GM23338 (cell line): ENCODE results near the gene CSF1R. TPM values are rescaled to one million over a fixed set of nuclear protein-coding genes. Genes with fewer than 3 reads are reported as not detected.

Experiments
- ATAC-seq: fragments of 200-7000 bp; cut with Tn5 transposase; 3 replicates; pipeline ENCODE4 v1.9.1; 2020
- DNase-seq: peaks from one replicate; pipeline ENCODE4 v3.0.0-alpha.2; 2015; ENCODE audit warnings: low spot score
- H2AFZ ChIP-seq: fragments of 200-600 bp; sonication (generic); 2 replicates; pipeline ENCODE4 v1.8.0; 2016; ENCODE audit warnings: antibody characterized with exemption, mild to moderate bottlenecking, moderate library complexity
- H3F3A ChIP-seq: fragments of 200-600 bp; sonication (generic); replicated peaks from 2 replicates; pipeline ENCODE4 v1.8.0; 2017; ENCODE audit warnings: antibody characterized with exemption, mixed run types, low read depth
- H3K27ac ChIP-seq: fragments of 200-600 bp; sonication (generic); 2 replicates; pipeline ENCODE4 v1.6.1; 2016; ENCODE audit warnings: low read depth
- H3K27me3 ChIP-seq: fragments of 200-600 bp; sonication (generic); 2 replicates; pipeline ENCODE4 v1.8.0; 2016; ENCODE audit warnings: mild to moderate bottlenecking, mixed run types, moderate library complexity; ENCODE audit not compliant: insufficient read depth
- H3K36me3 ChIP-seq: fragments of 200-600 bp; sonication (generic); 2 replicates; pipeline ENCODE4 v1.8.0; 2016; ENCODE audit warnings: mild to moderate bottlenecking; ENCODE audit not compliant: insufficient read depth
- H3K4me1 ChIP-seq: fragments of 200-600 bp; sonication (generic); 2 replicates; pipeline ENCODE4 v1.8.0; 2016; ENCODE audit warnings: mild to moderate bottlenecking, moderate library complexity; ENCODE audit not compliant: insufficient read depth
- H3K4me2 ChIP-seq: fragments of 200-600 bp; sonication (generic); 2 replicates; pipeline ENCODE4 v1.7.1; 2017; ENCODE audit warnings: mixed run types
- H3K4me3 ChIP-seq: fragments of 200-600 bp; sonication (generic); 2 replicates; pipeline ENCODE4 v1.6.1; 2016; ENCODE audit warnings: mixed run types
- H3K79me2 ChIP-seq: fragments of 200-600 bp; sonication (generic); replicated peaks from 2 replicates; pipeline ENCODE4 v1.8.0; 2017; ENCODE audit warnings: mild to moderate bottlenecking; ENCODE audit not compliant: insufficient read depth
- H3K9me2 ChIP-seq: fragments of 200-600 bp; sonication (generic); 2 replicates; pipeline ENCODE4 v1.8.0; 2017; ENCODE audit not compliant: insufficient read depth
- H4K20me1 ChIP-seq: fragments of 200-600 bp; sonication (generic); replicated peaks from 2 replicates; pipeline ENCODE4 v1.8.0; 2017; ENCODE audit warnings: mild to moderate bottlenecking; ENCODE audit not compliant: insufficient read depth
- H3K27ac Mint-ChIP-seq: 2 replicates; pipeline ENCODE4 v1.8.0; 2020; ENCODE audit warnings: inconsistent platforms, mild to moderate bottlenecking, moderate library complexity, mixed read lengths
- H3K27me3 Mint-ChIP-seq: 3 replicates; pipeline ENCODE4 v1.8.0; 2022; ENCODE audit warnings: low read depth, mild to moderate bottlenecking, moderate library complexity, mixed read lengths, inconsistent platforms; ENCODE audit not compliant: insufficient read depth, poor library complexity
- H3K36me3 Mint-ChIP-seq: 3 replicates; pipeline ENCODE4 v1.8.0; 2021; ENCODE audit warnings: low read depth, mild to moderate bottlenecking, inconsistent platforms, moderate library complexity, mixed read lengths
- H3K4me1 Mint-ChIP-seq: 3 replicates; pipeline ENCODE4 v1.8.0; 2020; ENCODE audit warnings: mild to moderate bottlenecking, inconsistent platforms, mixed read lengths
- H3K4me3 Mint-ChIP-seq: 3 replicates; pipeline ENCODE4 v1.8.0; 2021; ENCODE audit warnings: moderate library complexity, mild to moderate bottlenecking, inconsistent platforms, mixed read lengths
- H3K9me3 Mint-ChIP-seq: 3 replicates; pipeline ENCODE4 v1.8.0; 2020; ENCODE audit warnings: moderate library complexity, mild to moderate bottlenecking, inconsistent platforms, mixed read lengths
- EZH2 ChIP-seq: fragments of 200-600 bp; sonication (generic); IDR thresholded peaks from one replicate; pipeline ENCODE4 v1.8.0; 2017; ENCODE audit warnings: antibody characterized with exemption, mild to moderate bottlenecking, low read depth; ENCODE audit not compliant: unreplicated experiment
- POLR2AphosphoS5 ChIP-seq: IDR thresholded peaks from 2 replicates; pipeline ENCODE4 v1.6.1; 2016; ENCODE audit warnings: antibody characterized with exemption, low read depth
- ZNF331 ChIP-seq: fragments of 250-450 bp; sonication (Bioruptor Pico); IDR thresholded peaks from 2 replicates; pipeline ENCODE4 v1.5.0; 2020; ENCODE audit warnings: low read depth, mild to moderate bottlenecking, moderate library complexity
- polyA plus RNA-seq: library from polyadenylated mRNA; unstranded; fragments of >200 nt; fragmentation: Nextera tagmentation; extraction: Ambion mirVana; gene quantifications from 2 replicates; pipeline ENCODE4 v1.2.1, GENCODE V29; 2016
- total RNA-seq: library from RNA; depleted of rRNA; stranded (reverse); fragments of >200 nt; shearing (Covaris generic); gene quantifications from 2 replicates; pipeline ENCODE4 v1.2.3, GENCODE V29; 2014
- TF ChIP-seq, protein P1 (sequence below): fragments of 250-450 bp; sonication (Bioruptor Pico); IDR thresholded peaks from 2 replicates; pipeline ENCODE4 v1.5.0; 2020; ENCODE audit warnings: mild to moderate bottlenecking, moderate library complexity
- TF ChIP-seq, protein P2 (sequence below): IDR thresholded peaks from one replicate; pipeline ENCODE4 v1.6.1; 2018; ENCODE audit warnings: antibody characterized with exemption; ENCODE audit not compliant: unreplicated experiment
- TF ChIP-seq, protein P3 (sequence below): IDR thresholded peaks from 2 replicates; pipeline ENCODE4 v1.6.1; 2016; ENCODE audit warnings: antibody characterized with exemption

Gene CSF1R
- total and polyA plus RNA-seq, 2 experiments from 2014 or later = 0.21 TPM; not detected in 1

DNA sequence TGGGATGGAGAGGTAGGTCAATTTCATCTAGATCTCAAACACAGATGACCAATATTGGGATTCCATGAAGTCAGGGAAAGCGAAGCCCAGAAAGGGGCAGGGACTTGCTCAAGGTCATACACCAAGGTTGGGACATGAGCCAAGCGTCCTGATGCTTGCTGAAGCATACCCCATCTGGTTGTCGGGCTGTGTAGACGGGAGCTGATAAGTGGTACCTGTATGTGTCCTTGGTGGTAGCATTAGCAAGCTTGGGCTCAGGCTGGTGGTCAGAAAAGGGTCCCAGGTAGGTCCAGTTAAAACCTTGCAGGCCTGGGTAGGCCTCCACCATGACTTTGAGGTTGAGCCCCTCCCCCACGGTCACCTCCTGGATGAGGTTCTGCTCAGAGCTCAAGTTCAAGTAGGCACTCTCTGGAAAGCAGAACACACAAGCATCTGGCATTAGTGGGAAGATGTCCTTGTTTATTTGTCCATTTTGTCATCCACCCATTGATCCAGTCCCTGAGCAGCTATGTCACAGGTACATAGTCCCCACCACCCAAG is 13.2 kb downstream of the CSF1R start:
- no peaks in the 10 kb centered on the region for H4K20me1 ChIP-seq
- Mint-ChIP-seq H3K4me3 (no peak overlapping the region), H3K27me3 (peaks cover 3% of the 10 kb centered on the region), H3K36me3 (no peaks in the 10 kb centered on the region), H3K9me3 (no peaks in the 10 kb centered on the region), H3K4me1 (no peaks in the 10 kb centered on the region), H3K27ac (no peak overlapping the region)
- DNase-seq = no peak
- no peak overlapping the region for H3K4me2 ChIP-seq
- no peaks in the 10 kb centered on the region for H3K36me3 ChIP-seq
- H3K27ac ChIP-seq = no peak overlapping the region
- peaks cover 4% of the 10 kb centered on the region; the same call in 1 of the 2 replicates for H3K9me2 ChIP-seq
- H3K27me3 ChIP-seq = no peaks in the 10 kb centered on the region
- H2AFZ ChIP-seq = no peak overlapping the region
- no peaks in the 10 kb centered on the region for H3K4me1 ChIP-seq
- H3F3A ChIP-seq = no peaks in the 10 kb centered on the region
- no peak for TF ChIP-seq ZNF331
- TF ChIP-seq, protein P1, sequence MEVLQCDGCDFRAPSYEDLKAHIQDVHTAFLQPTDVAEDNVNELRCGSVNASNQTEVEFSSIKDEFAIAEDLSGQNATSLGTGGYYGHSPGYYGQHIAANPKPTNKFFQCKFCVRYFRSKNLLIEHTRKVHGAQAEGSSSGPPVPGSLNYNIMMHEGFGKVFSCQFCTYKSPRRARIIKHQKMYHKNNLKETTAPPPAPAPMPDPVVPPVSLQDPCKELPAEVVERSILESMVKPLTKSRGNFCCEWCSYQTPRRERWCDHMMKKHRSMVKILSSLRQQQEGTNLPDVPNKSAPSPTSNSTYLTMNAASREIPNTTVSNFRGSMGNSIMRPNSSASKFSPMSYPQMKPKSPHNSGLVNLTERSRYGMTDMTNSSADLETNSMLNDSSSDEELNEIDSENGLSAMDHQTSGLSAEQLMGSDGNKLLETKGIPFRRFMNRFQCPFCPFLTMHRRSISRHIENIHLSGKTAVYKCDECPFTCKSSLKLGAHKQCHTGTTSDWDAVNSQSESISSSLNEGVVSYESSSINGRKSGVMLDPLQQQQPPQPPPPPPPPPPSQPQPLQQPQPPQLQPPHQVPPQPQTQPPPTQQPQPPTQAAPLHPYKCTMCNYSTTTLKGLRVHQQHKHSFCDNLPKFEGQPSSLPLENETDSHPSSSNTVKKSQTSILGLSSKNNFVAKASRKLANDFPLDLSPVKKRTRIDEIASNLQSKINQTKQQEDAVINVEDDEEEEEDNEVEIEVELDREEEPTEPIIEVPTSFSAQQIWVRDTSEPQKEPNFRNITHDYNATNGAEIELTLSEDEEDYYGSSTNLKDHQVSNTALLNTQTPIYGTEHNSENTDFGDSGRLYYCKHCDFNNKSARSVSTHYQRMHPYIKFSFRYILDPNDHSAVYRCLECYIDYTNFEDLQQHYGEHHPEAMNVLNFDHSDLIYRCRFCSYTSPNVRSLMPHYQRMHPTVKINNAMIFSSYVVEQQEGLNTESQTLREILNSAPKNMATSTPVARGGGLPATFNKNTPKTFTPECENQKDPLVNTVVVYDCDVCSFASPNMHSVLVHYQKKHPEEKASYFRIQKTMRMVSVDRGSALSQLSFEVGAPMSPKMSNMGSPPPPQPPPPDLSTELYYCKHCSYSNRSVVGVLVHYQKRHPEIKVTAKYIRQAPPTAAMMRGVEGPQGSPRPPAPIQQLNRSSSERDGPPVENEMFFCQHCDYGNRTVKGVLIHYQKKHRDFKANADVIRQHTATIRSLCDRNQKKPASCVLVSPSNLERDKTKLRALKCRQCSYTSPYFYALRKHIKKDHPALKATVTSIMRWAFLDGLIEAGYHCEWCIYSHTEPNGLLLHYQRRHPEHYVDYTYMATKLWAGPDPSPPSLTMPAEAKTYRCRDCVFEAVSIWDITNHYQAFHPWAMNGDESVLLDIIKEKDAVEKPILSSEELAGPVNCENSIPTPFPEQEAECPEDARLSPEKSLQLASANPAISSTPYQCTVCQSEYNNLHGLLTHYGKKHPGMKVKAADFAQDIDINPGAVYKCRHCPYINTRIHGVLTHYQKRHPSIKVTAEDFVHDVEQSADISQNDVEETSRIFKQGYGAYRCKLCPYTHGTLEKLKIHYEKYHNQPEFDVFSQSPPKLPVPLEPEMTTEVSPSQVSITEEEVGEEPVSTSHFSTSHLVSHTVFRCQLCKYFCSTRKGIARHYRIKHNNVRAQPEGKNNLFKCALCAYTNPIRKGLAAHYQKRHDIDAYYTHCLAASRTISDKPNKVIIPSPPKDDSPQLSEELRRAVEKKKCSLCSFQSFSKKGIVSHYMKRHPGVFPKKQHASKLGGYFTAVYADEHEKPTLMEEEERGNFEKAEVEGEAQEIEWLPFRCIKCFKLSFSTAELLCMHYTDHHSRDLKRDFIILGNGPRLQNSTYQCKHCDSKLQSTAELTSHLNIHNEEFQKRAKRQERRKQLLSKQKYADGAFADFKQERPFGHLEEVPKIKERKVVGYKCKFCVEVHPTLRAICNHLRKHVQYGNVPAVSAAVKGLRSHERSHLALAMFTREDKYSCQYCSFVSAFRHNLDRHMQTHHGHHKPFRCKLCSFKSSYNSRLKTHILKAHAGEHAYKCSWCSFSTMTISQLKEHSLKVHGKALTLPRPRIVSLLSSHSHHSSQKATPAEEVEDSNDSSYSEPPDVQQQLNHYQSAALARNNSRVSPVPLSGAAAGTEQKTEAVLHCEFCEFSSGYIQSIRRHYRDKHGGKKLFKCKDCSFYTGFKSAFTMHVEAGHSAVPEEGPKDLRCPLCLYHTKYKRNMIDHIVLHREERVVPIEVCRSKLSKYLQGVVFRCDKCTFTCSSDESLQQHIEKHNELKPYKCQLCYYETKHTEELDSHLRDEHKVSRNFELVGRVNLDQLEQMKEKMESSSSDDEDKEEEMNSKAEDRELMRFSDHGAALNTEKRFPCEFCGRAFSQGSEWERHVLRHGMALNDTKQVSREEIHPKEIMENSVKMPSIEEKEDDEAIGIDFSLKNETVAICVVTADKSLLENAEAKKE (CRISPR knock-in tag) = no peak
- TF ChIP-seq POLR2AphosphoS5 = no peak
- no peak for TF ChIP-seq EZH2
- TF ChIP-seq, protein P2, sequence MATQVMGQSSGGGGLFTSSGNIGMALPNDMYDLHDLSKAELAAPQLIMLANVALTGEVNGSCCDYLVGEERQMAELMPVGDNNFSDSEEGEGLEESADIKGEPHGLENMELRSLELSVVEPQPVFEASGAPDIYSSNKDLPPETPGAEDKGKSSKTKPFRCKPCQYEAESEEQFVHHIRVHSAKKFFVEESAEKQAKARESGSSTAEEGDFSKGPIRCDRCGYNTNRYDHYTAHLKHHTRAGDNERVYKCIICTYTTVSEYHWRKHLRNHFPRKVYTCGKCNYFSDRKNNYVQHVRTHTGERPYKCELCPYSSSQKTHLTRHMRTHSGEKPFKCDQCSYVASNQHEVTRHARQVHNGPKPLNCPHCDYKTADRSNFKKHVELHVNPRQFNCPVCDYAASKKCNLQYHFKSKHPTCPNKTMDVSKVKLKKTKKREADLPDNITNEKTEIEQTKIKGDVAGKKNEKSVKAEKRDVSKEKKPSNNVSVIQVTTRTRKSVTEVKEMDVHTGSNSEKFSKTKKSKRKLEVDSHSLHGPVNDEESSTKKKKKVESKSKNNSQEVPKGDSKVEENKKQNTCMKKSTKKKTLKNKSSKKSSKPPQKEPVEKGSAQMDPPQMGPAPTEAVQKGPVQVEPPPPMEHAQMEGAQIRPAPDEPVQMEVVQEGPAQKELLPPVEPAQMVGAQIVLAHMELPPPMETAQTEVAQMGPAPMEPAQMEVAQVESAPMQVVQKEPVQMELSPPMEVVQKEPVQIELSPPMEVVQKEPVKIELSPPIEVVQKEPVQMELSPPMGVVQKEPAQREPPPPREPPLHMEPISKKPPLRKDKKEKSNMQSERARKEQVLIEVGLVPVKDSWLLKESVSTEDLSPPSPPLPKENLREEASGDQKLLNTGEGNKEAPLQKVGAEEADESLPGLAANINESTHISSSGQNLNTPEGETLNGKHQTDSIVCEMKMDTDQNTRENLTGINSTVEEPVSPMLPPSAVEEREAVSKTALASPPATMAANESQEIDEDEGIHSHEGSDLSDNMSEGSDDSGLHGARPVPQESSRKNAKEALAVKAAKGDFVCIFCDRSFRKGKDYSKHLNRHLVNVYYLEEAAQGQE = no peak
- TF ChIP-seq, protein P3, sequence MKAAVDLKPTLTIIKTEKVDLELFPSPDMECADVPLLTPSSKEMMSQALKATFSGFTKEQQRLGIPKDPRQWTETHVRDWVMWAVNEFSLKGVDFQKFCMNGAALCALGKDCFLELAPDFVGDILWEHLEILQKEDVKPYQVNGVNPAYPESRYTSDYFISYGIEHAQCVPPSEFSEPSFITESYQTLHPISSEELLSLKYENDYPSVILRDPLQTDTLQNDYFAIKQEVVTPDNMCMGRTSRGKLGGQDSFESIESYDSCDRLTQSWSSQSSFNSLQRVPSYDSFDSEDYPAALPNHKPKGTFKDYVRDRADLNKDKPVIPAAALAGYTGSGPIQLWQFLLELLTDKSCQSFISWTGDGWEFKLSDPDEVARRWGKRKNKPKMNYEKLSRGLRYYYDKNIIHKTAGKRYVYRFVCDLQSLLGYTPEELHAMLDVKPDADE = no peak
- ATAC-seq = no peak
- no peaks in the 10 kb centered on the region for H3K79me2 ChIP-seq
- H3K4me3 ChIP-seq = no peak overlapping the region
